Epithelial cell of esophagus (primary cell): ENCODE data around the gene CCL18.
A peak's percentile ranks its signal among the peaks of the same experiment; 100 is the strongest.

Experiments
- DNase-seq: peaks from one replicate; pipeline ENCODE4 v3.0.0; 2010; ENCODE audit warnings: low read depth
- H3K4me3 ChIP-seq: 2 replicates; pipeline ENCODE4 v1.5.1; 2011; ENCODE audit warnings: mild to moderate bottlenecking, low read length, control low read depth
- CTCF ChIP-seq: IDR thresholded peaks from 2 replicates; pipeline ENCODE4 v1.5.1; 2011; ENCODE audit warnings: low read depth, mild to moderate bottlenecking, low read length, control low read depth, inconsistent platforms; ENCODE audit not compliant: insufficient read depth; ENCODE audit errors: missing control alignments

The CCL18 gene

GRCh38 chr17:36055921-36056520 lies 8.1 kb upstream of the CCL18 start:
- TF ChIP-seq CTCF, result no peak
- DNase-seq, result no peak
- H3K4me3 ChIP-seq, result no peak overlapping the region

GRCh38 chr17:36057911-36058310 lies 6.2 kb upstream of the CCL18 start:
- TF ChIP-seq CTCF, result no peak

GRCh38 chr17:36059406-36059805 lies 4.7 kb upstream of the CCL18 start:
- DNase-seq, result no peak
- no peak overlapping the region for H3K4me3 ChIP-seq
- no peak for TF ChIP-seq CTCF

More at GRCh38 chr17:36057911-36058310, 6.2 kb upstream of the CCL18 start:
- DNase-seq, result no peak
- no peak overlapping the region for H3K4me3 ChIP-seq

- DNase-seq, result no peak
- H3K4me3 ChIP-seq, result no peak overlapping the region
- no peak for TF ChIP-seq CTCF
Observed at GRCh38 chr17:36060816-36061215, 3.3 kb upstream of the CCL18 start.

GRCh38 chr17:36066365-36066985 lies 2.4 kb downstream of the CCL18 start:
- TF ChIP-seq CTCF, result no peak
- H3K4me3 ChIP-seq, result no peak overlapping the region
- DNase-seq, result no peak

GRCh38 chr17:36068524-36068923 lies 4.5 kb downstream of the CCL18 start:
- no peak for TF ChIP-seq CTCF

GRCh38 chr17:36069136-36069535 lies 5.1 kb downstream of the CCL18 start:
- TF ChIP-seq CTCF, result no peak
- H3K4me3 ChIP-seq, result no peak overlapping the region
- DNase-seq, result peak; percentile 33

More at GRCh38 chr17:36068524-36068923, 4.5 kb downstream of the CCL18 start:
- DNase-seq, result no peak
- no peak overlapping the region for H3K4me3 ChIP-seq
